ENCODE results near the gene LIPG. TPM values are rescaled to one million over a fixed set of nuclear protein-coding genes. Genes with fewer than 3 reads are reported as not detected.

LIPG gene
- total RNA-seq, 4 donors from 2014 or later, result 4.9 to 11.5 (median 6.9) TPM

- intact Hi-C loops (cut with DNase I; ENCODE audit: low total_unique reads) (no loop called here), in situ Hi-C loops (cut with MboI; ENCODE audit: low pct_ligation_motif_present in 1 of 4, low pct_unique_long_range_greater_than_20kb in 1 of 4, low sequenced_read_pairs in 3 of 4) (no loop called here)
- DNase-seq, result no peak
- no peaks in the 10 kb centered on the region for H3K36me3 ChIP-seq
- no peak overlapping the region for H3K4me3 ChIP-seq
- peaks cover 0 to 9% (median 4%) of the 10 kb centered on the region in 4 donors for H3K4me1 ChIP-seq
- H3K27ac ChIP-seq, result no peak overlapping the region
- TF ChIP-seq, protein P1, sequence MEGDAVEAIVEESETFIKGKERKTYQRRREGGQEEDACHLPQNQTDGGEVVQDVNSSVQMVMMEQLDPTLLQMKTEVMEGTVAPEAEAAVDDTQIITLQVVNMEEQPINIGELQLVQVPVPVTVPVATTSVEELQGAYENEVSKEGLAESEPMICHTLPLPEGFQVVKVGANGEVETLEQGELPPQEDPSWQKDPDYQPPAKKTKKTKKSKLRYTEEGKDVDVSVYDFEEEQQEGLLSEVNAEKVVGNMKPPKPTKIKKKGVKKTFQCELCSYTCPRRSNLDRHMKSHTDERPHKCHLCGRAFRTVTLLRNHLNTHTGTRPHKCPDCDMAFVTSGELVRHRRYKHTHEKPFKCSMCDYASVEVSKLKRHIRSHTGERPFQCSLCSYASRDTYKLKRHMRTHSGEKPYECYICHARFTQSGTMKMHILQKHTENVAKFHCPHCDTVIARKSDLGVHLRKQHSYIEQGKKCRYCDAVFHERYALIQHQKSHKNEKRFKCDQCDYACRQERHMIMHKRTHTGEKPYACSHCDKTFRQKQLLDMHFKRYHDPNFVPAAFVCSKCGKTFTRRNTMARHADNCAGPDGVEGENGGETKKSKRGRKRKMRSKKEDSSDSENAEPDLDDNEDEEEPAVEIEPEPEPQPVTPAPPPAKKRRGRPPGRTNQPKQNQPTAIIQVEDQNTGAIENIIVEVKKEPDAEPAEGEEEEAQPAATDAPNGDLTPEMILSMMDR (IDR thresholded peaks at IDR 0.05), result no peak
- TF ChIP-seq POLR2AphosphoS5 (IDR thresholded peaks at IDR 0.05), result no peak
- TF ChIP-seq EP300 (IDR thresholded peaks at IDR 0.05; ENCODE audit: low read depth), result no peak
- TF ChIP-seq POLR2A (IDR thresholded peaks at IDR 0.05), result no peak
- no peaks in the 10 kb centered on the region for H3K27me3 ChIP-seq
- 88% methylated on average over 3 of the region's 3 CpGs; no CpG with 5 or more reads in 1 of the 2 donors for WGBS, 2 donors (ENCODE audit: low coverage in 1 of 2)
- peaks cover 7 to 8% of the 10 kb centered on the region in 2 donors for H3K9me3 ChIP-seq
These were observed 47.6 kb downstream of the LIPG start for GRCh38 chr18:49609256-49610021.

GRCh38 chr18:49610022-49610445 lies 48.2 kb downstream of the LIPG start:
- intact Hi-C loops (cut with DNase I; ENCODE audit: low total_unique reads) (no loop called here), in situ Hi-C loops (cut with MboI; ENCODE audit: low pct_ligation_motif_present in 1 of 4, low pct_unique_long_range_greater_than_20kb in 1 of 4, low sequenced_read_pairs in 3 of 4) (no loop called here)
- H3K27me3 ChIP-seq, result no peaks in the 10 kb centered on the region
- TF ChIP-seq, protein P1 (IDR thresholded peaks at IDR 0.05), result no peak
- TF ChIP-seq POLR2AphosphoS5 (IDR thresholded peaks at IDR 0.05) (no peak), POLR2A (IDR thresholded peaks at IDR 0.05) (no peak), EP300 (IDR thresholded peaks at IDR 0.05; ENCODE audit: low read depth) (no peak)
- H3K9me3 ChIP-seq, result peaks cover 6 to 7% of the 10 kb centered on the region in 2 donors
- no peak overlapping the region for H3K27ac ChIP-seq
- no peaks in the 10 kb centered on the region for H3K36me3 ChIP-seq
- H3K4me1 ChIP-seq, result peaks cover 0 to 9% (median 4%) of the 10 kb centered on the region in 4 donors
- 80 to 81% methylated on average over 1 to 3 of the region's 3 CpGs for WGBS, 2 donors (ENCODE audit: low coverage in 1 of 2)
- DNase-seq, result no peak
- H3K4me3 ChIP-seq, result no peak overlapping the region

GRCh38 chr18:49611316-49611715 lies 49.5 kb downstream of the LIPG start:
- Histone ChIP-seq H3K36me3 (no peaks in the 10 kb centered on the region), H3K4me3 (no peak overlapping the region), H3K27ac (no peak overlapping the region), H3K9me3 (no peaks in the 10 kb centered on the region), H3K27me3 (no peaks in the 10 kb centered on the region), H3K4me1 (peaks cover 0 to 9% (median 4%) of the 10 kb centered on the region in 4 donors)
- intact Hi-C loops (cut with DNase I; ENCODE audit: low total_unique reads) (no loop called here), in situ Hi-C loops (cut with MboI; ENCODE audit: low pct_ligation_motif_present in 1 of 4, low pct_unique_long_range_greater_than_20kb in 1 of 4, low sequenced_read_pairs in 3 of 4) (no loop called here)
- no peak for DNase-seq
- no peak for TF ChIP-seq EP300 (IDR thresholded peaks at IDR 0.05; ENCODE audit: low read depth)
- no peak for TF ChIP-seq POLR2A (IDR thresholded peaks at IDR 0.05)
- TF ChIP-seq, protein P1 (IDR thresholded peaks at IDR 0.05), result no peak
- no peak for TF ChIP-seq POLR2AphosphoS5 (IDR thresholded peaks at IDR 0.05)
- WGBS, 2 donors (ENCODE audit: low coverage in 1 of 2), result 76 to 85% methylated on average over 3 of the region's 3 CpGs

DNA sequence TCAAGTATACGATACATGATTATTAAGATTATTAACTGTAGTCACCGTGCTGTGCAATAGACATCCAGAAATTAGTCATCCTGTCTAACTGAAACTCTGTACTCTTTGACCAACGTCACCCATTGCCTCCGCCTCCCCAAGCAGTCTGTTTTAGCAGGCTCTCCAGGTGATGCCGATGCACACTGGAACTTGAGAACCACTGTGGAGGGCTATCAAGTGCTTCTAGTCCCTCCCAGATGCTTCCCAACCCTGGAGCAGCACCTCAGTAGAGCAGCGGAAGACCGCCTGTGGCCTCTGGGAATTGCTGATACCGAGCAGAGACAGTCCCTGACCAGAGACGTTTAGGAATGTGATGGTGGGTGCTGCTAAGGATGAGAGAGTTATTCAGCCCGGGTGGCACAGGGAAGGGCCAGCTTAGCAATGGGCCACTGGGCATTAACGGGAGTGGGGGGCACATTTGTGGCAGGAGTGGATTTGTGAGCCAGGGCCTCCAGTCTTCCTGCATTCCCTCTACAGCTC lies 50.7 kb downstream of the LIPG start:
- peaks cover 0 to 9% (median 4%) of the 10 kb centered on the region in 4 donors for H3K4me1 ChIP-seq
- in situ Hi-C loops (cut with MboI; ENCODE audit: low pct_ligation_motif_present in 1 of 4, low pct_unique_long_range_greater_than_20kb in 1 of 4, low sequenced_read_pairs in 3 of 4), result no loop called here

More for the DNA sequence above, 50.7 kb downstream of the LIPG start:
- 69 to 72% methylated on average over 5 to 11 of the region's 11 CpGs for WGBS, 2 donors (ENCODE audit: low coverage in 1 of 2)
- intact Hi-C loops (cut with DNase I; ENCODE audit: low total_unique reads), result no loop called here
- Histone ChIP-seq H3K27ac (no peak overlapping the region), H3K36me3 (no peaks in the 10 kb centered on the region), H3K27me3 (no peaks in the 10 kb centered on the region), H3K4me3 (no peak overlapping the region), H3K9me3 (no peaks in the 10 kb centered on the region)
- TF ChIP-seq, protein P1 (IDR thresholded peaks at IDR 0.05), result no peak
- no peak for TF ChIP-seq EP300 (IDR thresholded peaks at IDR 0.05; ENCODE audit: low read depth)
- no peak for DNase-seq
